ENCODE measurements around the gene PRKCB. TPM values are rescaled to one million over a fixed set of nuclear protein-coding genes. Genes with fewer than 3 reads are reported as not detected.

Gene PRKCB
- total RNA-seq, 6 experiments from 2014 or later, result not detected

DNA sequence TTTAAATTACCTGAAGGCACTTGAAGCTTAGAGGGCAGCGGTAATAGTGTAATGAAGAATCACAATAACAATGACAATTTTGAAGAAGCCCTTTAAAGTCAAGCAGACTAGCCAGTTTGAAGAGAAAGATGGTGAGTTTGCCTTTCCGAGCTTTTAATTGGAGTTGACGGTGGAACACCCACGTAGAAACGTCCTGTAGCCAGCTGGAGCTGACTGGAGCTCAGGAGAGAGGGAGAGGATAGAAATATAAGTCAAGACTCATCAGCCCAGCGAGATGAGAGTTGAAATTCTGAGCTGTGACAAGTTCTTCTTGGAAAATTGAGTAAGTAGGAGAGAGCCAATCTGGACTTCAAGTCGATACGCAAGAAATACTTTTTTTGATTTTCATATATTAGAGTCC is 328.6 kb downstream of the PRKCB start:
- 0 out of 2 replicates have a peak, but pooled peaks cover 6% of the 10 kb centered on the region for H3K36me3 Mint-ChIP-seq (ENCODE audit: low read depth)
- no peak for DNase-seq
- peaks cover 40% of the 10 kb centered on the region for H3K9me3 Mint-ChIP-seq
- H3K4me3 Mint-ChIP-seq, result no peak overlapping the region
- peaks cover 3% of the 10 kb centered on the region for H3K27me3 Mint-ChIP-seq (ENCODE audit: insufficient read depth)
- TF ChIP-seq, protein P1, sequence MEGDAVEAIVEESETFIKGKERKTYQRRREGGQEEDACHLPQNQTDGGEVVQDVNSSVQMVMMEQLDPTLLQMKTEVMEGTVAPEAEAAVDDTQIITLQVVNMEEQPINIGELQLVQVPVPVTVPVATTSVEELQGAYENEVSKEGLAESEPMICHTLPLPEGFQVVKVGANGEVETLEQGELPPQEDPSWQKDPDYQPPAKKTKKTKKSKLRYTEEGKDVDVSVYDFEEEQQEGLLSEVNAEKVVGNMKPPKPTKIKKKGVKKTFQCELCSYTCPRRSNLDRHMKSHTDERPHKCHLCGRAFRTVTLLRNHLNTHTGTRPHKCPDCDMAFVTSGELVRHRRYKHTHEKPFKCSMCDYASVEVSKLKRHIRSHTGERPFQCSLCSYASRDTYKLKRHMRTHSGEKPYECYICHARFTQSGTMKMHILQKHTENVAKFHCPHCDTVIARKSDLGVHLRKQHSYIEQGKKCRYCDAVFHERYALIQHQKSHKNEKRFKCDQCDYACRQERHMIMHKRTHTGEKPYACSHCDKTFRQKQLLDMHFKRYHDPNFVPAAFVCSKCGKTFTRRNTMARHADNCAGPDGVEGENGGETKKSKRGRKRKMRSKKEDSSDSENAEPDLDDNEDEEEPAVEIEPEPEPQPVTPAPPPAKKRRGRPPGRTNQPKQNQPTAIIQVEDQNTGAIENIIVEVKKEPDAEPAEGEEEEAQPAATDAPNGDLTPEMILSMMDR (IDR thresholded peaks at IDR 0.05), result no peak
- no peak overlapping the region for H3K27ac Mint-ChIP-seq
- no peaks in the 10 kb centered on the region for H3K4me1 Mint-ChIP-seq (ENCODE audit: low read depth)

DNA sequence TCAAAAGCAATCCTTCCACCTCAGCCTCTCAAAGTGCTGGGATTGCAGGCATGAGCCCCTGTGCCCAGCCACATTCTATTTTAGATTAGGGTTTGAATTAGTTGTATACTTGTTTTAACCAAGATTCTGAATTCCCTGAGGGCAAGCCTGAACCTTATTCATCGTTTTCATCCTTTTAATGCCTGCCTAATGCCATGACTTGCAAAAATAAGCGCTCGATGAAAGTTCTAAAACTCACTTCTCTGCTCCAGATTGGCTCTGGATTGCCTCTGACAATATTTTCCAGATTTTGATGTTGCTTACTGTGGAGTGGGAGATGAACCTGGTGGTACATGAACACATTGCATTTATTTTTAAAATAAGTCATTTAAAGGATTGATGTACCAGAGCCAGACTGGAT is 329.5 kb downstream of the PRKCB start:
- TF ChIP-seq, protein P1 (IDR thresholded peaks at IDR 0.05), result no peak
- H3K4me3 Mint-ChIP-seq, result no peak overlapping the region

DNA sequence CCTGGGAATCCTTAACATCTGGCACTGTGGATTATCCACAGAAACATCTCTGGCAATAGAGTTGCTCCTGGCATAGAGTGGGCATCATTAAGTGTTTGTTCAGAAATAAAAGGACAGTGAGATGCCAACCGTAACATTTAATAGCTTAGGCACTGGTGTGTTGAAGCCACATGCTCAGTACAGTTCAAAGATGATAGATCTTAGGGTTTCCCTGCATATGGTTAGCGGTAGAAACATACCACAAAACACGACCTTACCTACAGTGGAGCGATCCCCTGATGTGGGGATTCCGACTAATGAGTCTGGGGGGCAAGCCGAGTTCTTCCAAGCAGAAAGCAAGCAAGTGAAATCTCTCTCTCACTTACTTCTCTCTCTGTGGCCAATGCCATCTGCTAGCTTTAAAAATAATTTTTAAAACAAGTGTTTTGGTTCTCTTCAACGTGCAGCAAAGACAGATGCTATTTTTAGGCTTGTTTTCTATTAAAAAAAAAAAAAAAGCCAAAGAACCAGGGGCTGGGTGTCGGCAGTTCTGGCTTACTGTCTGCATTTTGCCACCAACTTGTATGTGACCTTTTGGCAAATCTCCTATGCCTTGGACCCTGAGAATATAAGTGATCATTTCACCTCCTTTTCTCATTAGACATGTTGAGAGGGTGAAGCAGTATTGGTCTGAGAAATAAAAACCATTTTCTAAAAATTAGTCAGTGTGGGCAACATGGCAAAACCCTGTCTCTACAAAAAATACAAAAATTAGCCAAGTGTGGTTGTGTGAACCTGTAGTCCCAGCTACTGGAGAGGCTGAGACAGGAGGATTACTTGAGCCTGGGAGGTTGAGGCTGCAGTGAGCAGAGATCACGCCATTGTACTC is 331.1 kb downstream of the PRKCB start:
- Mint-ChIP-seq H3K27me3 (ENCODE audit: insufficient read depth) (peaks cover 2% of the 10 kb centered on the region; the same call in 1 of the 2 replicates), H3K27ac (no peak overlapping the region), H3K4me3 (no peak overlapping the region), H3K4me1 (ENCODE audit: low read depth) (no peaks in the 10 kb centered on the region), H3K9me3 (peaks cover 41% of the 10 kb centered on the region), H3K36me3 (ENCODE audit: low read depth) (0 out of 2 replicates have a peak, but pooled peaks cover 6% of the 10 kb centered on the region)
- DNase-seq, result no peak
- TF ChIP-seq, protein P1 (IDR thresholded peaks at IDR 0.05), result no peak

More for the DNA sequence above, 329.5 kb downstream of the PRKCB start:
- H3K36me3 Mint-ChIP-seq (ENCODE audit: low read depth), result 0 out of 2 replicates have a peak, but pooled peaks cover 6% of the 10 kb centered on the region
- H3K4me1 Mint-ChIP-seq (ENCODE audit: low read depth), result no peaks in the 10 kb centered on the region
- H3K27me3 Mint-ChIP-seq (ENCODE audit: insufficient read depth), result peaks cover 3% of the 10 kb centered on the region
- no peak overlapping the region for H3K27ac Mint-ChIP-seq
- peaks cover 45% of the 10 kb centered on the region for H3K9me3 Mint-ChIP-seq
- DNase-seq, result no peak

DNA sequence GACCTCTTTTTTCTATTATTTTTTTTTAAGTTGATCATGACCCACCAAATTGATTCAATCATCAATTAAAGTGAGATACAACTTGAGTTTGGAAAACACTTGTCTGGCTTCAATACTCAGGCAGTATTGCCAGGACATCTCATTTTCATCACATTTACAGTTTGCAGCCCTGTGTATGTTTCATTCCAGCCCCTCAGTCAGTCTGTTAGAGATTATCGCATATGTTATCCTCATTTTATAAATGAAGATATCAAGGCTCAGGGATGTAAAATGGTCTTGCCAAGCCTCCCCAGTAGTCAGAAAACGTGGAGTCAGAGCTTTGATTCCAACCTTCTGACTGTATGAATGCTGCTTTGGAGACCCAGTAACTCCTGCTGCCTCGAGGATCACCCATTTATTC is 333.1 kb downstream of the PRKCB start:
- Mint-ChIP-seq H3K4me1 (ENCODE audit: low read depth) (no peaks in the 10 kb centered on the region), H3K27ac (no peak overlapping the region), H3K4me3 (no peak overlapping the region), H3K36me3 (ENCODE audit: low read depth) (0 out of 2 replicates have a peak, but pooled peaks cover 6% of the 10 kb centered on the region), H3K9me3 (peaks cover 53% of the 10 kb centered on the region), H3K27me3 (ENCODE audit: insufficient read depth) (peaks cover 2% of the 10 kb centered on the region; the same call in 1 of the 2 replicates)
- no peak for DNase-seq
- TF ChIP-seq, protein P1 (IDR thresholded peaks at IDR 0.05), result no peak

DNA sequence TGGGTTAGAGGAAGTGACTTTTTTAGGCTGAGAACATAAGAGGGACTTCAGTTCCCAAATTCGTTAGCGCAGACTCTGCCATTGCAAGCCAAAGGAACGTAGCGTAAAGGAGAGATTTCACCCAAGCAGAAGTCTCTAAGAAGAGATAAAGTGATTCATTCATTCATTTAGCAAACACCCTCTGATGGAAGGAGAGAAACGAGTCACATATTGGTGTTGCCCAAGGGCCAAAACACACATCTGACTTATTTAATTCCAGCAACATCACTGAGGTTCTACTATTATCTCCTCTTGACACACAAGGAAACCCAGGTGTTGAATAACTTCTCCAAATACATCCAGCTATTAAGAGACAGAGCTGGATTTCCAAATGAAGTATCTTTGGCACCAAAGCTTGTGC is 334.6 kb downstream of the PRKCB start:
- H3K4me3 Mint-ChIP-seq, result no peak overlapping the region
- TF ChIP-seq, protein P1 (IDR thresholded peaks at IDR 0.05), result no peak
- H3K27me3 Mint-ChIP-seq (ENCODE audit: insufficient read depth), result peaks cover 2% of the 10 kb centered on the region; the same call in 1 of the 2 replicates
- H3K9me3 Mint-ChIP-seq, result peaks cover 69% of the 10 kb centered on the region
- H3K27ac Mint-ChIP-seq, result no peak overlapping the region
- DNase-seq, result no peak
- H3K4me1 Mint-ChIP-seq (ENCODE audit: low read depth), result no peaks in the 10 kb centered on the region
- H3K36me3 Mint-ChIP-seq (ENCODE audit: low read depth), result no peaks in the 10 kb centered on the region
